ENCODE results near the gene PRPF40B. TPM values are rescaled to one million over a fixed set of nuclear protein-coding genes. Genes with fewer than 3 reads are reported as not detected.

The PRPF40B gene
- total RNA-seq, 4 donors from 2014 or later, result 15.6 to 22.2 (median 17.5) TPM

DNA sequence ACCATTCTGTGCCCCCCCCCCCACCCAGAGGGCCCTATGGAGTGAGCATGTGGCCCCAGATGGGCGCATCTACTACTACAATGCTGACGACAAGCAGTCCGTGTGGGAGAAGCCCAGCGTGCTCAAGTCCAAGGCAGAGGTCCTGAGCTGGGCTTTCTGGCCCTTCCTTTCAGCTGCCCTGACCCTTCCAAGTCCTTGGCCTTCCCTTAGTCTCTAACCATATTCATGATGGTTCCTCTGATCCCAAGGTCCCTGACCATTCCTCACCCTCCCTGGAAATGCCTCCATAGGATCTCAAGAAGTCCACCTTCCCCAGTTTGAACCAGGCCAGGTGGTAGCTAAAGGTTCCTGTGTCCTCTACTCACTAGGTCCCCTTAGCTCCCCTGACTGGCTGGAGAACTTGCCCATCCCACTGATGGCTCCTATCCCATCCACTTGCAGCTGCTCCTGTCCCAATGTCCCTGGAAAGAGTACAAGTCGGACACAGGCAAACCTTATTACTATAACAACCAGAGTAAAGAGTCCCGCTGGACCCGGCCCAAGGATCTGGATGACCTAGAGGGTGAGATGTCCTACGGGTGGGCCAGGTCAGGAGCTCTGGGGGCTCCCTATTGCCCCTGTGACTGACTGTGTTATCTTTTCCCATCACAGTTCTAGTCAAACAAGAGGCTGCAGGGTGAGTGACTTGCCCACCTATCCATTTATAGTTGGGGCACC is 9.8 kb downstream of the PRPF40B start:
- intact Hi-C loops (cut with DNase I; ENCODE audit: low total_unique reads), result no loop called here
- WGBS, 2 donors, result 88 to 96% methylated on average over 8 of the region's 8 CpGs

DNA sequence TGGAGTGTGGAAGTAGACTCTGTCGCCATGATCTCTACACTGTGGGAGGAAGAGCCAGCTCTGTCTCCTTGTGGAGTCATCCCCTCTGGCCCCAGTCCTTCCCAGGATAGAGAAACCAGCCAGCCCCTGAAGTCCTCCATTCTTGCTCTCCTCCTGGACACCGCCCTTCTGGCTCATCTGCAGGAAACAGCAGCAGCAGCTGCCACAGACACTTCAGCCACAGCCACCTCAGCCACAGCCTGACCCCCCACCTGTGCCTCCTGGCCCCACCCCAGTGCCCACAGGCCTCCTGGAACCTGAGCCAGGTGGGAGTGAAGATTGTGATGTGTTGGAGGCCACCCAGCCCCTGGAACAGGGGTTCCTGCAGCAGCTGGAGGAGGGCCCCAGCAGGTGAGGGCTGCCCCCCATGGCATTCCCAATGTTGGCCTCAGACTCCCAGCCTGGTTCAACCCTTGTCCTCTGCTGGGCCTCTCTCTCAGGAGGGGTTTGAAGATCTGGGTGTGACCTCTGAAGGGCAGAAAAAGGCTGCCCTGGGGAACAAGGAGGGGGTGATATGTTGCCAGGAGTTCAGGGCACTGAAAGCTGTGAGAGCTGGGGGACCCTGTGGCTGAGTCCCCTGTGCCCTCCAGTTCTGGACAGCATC is 10.5 kb downstream of the PRPF40B start:
- TF ChIP-seq, protein P1, sequence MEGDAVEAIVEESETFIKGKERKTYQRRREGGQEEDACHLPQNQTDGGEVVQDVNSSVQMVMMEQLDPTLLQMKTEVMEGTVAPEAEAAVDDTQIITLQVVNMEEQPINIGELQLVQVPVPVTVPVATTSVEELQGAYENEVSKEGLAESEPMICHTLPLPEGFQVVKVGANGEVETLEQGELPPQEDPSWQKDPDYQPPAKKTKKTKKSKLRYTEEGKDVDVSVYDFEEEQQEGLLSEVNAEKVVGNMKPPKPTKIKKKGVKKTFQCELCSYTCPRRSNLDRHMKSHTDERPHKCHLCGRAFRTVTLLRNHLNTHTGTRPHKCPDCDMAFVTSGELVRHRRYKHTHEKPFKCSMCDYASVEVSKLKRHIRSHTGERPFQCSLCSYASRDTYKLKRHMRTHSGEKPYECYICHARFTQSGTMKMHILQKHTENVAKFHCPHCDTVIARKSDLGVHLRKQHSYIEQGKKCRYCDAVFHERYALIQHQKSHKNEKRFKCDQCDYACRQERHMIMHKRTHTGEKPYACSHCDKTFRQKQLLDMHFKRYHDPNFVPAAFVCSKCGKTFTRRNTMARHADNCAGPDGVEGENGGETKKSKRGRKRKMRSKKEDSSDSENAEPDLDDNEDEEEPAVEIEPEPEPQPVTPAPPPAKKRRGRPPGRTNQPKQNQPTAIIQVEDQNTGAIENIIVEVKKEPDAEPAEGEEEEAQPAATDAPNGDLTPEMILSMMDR (IDR thresholded peaks at IDR 0.05), result no peak
- TF ChIP-seq POLR2A (IDR thresholded peaks at IDR 0.05), result no peak
- intact Hi-C loops (cut with DNase I; ENCODE audit: low total_unique reads), result no loop called here
- WGBS, 2 donors, result 100% methylated on average over 2 of the region's 2 CpGs
- DNase-seq (ENCODE audit: low spot score in 2 of 2), result peak in 1 of 2 donors; percentile 66
- H3K4me3 ChIP-seq (ENCODE audit: low read depth, poor library complexity, severe bottlenecking), result no peak overlapping the region

More for the DNA sequence above, 9.8 kb downstream of the PRPF40B start:
- TF ChIP-seq, protein P1 (IDR thresholded peaks at IDR 0.05), result no peak
- DNase-seq (ENCODE audit: low spot score in 2 of 2), result peak in 1 of 2 donors; percentile 79
- H3K4me3 ChIP-seq (ENCODE audit: low read depth, poor library complexity, severe bottlenecking), result no peak overlapping the region

DNA sequence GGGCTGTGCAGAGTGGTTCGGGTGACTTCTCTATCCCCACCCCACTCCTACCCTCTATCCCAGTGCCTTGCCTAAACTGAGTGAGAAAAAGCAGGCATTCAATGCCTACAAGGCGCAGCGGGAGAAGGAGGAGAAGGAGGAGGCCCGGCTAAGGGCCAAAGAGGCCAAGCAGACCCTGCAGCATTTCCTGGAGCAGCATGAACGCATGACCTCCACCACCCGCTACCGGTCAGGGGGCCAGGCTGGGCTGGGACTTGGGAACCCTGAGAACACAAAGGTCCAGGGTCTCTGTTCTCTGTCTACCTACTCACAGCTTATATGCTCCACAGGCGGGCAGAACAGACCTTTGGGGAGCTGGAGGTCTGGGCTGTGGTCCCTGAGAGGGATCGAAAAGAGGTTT is 11.7 kb downstream of the PRPF40B start:
- intact Hi-C loops (cut with DNase I; ENCODE audit: low total_unique reads), result no loop called here
- no peak overlapping the region for H3K4me3 ChIP-seq (ENCODE audit: low read depth, poor library complexity, severe bottlenecking)
- 83 to 90% methylated on average over 9 of the region's 9 CpGs for WGBS, 2 donors
- peak in 1 of 2 donors; percentile 67 for DNase-seq (ENCODE audit: low spot score in 2 of 2)
- no peak for TF ChIP-seq POLR2A (IDR thresholded peaks at IDR 0.05)

DNA sequence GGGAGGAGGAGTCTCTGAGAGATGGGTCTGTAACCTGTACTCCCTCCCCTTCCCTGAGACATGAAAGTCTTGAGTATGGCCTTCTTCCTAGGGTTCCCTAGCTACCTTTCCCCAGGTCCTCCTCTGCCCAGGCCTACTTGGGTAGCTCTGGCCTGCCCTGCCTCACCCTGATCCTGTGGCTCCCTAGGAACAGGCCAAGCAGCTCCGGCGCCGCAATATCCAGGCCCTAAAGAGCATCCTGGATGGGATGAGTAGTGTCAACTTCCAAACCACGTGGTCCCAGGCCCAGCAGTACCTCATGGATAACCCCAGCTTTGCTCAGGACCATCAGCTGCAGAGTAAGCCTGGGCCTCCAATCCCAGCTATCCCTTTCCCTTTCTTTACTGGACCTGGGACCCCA is 12.3 kb downstream of the PRPF40B start:
- DNase-seq (ENCODE audit: low spot score in 2 of 2), result peak in 1 of 2 donors; percentile 80
- intact Hi-C loops (cut with DNase I; ENCODE audit: low total_unique reads), result no loop called here
- TF ChIP-seq, protein P1 (IDR thresholded peaks at IDR 0.05), result no peak
- WGBS, 2 donors, result 93 to 98% methylated on average over 4 of the region's 4 CpGs
- no peak overlapping the region for H3K4me3 ChIP-seq (ENCODE audit: low read depth, poor library complexity, severe bottlenecking)

DNA sequence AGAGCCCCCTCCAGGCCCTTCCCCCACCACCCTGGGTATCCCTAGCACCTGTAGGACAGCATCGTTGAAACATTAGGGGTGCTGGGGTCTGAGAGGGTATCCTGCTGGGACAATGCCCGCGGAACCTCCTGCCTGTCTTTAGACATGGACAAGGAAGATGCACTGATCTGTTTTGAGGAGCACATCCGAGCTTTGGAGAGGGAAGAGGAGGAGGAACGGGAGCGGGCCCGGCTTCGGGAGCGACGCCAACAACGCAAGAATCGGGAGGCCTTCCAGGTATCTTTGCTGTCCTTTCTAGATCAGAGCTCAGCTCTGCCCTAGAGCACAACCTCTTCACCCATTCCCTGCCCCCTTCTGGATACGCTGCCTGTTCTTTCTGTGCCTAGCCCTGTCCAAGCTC is 13.2 kb downstream of the PRPF40B start:
- TF ChIP-seq POLR2A (IDR thresholded peaks at IDR 0.05), result no peak
- TF ChIP-seq, protein P1 (IDR thresholded peaks at IDR 0.05), result no peak
- DNase-seq (ENCODE audit: low spot score in 2 of 2), result peak in 1 of 2 donors; percentile 61
- intact Hi-C loops (cut with DNase I; ENCODE audit: low total_unique reads), result no loop called here
- H3K4me3 ChIP-seq (ENCODE audit: low read depth, poor library complexity, severe bottlenecking), result no peak overlapping the region
- 71 to 80% methylated on average over 13 of the region's 13 CpGs for WGBS, 2 donors

DNA sequence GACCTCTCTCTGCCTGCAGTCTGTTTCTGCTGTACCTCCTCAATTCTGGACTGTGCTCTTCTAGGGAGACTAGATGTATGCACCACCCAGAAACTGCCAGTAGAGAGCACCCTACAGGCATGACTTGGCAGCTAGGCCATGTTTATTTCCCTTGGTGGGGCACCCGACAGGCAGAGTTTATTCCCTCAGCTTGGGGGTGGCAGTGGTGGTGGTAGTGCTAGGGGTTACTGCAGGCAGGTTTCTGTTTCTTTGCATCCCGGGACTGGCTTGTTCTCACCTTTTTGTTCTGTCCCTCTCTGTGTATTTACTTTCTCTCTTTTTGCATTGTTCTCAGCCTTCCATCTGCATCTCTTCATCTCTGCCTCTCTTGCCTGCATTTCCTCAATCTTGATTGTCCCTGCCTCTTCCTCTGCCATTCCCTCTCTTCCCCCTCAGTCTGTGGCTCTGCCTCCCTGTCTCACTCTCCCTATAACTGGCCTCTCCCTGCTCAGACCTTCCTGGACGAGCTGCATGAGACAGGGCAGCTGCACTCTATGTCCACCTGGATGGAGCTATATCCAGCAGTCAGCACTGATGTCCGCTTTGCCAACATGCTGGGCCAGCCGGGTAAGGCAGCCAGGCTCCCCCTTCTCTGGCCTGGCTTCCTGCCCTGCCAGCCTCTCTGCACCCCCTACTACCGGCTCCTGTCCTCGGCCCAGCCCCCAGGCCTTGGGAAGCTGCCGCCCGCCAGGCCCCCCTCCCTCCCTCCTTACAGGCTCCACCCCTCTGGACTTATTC is 13.8 kb downstream of the PRPF40B start:
- WGBS, 2 donors, result 37 to 43% methylated on average over 9 of the region's 9 CpGs
- TF ChIP-seq, protein P1 (IDR thresholded peaks at IDR 0.05), result no peak
- no peak for TF ChIP-seq POLR2A (IDR thresholded peaks at IDR 0.05)
- DNase-seq (ENCODE audit: low spot score in 2 of 2), result peak; percentile 40 to 83
- intact Hi-C loops (cut with DNase I; ENCODE audit: low total_unique reads), result no loop called here
- no peak overlapping the region for H3K4me3 ChIP-seq (ENCODE audit: low read depth, poor library complexity, severe bottlenecking)

Measured in lower leg skin (tissue), 4 donors.